Activated naive CD8-positive, alpha-beta T cell treated with anti-CD3 and anti-CD28 coated beads, Interleukin-2, amount 50 U/mL, for 16 hours (primary cell): ENCODE data around the gene MAD2L1BP.
"Not testable (repeated sequence)": the region's sequence is repeated elsewhere in the genome, so short reads cannot be mapped to it uniquely, and the experiment has no call there.

Experiments used
- DNase-seq: peaks from one replicate; pipeline ENCODE4 v3.0.0-alpha.2; 2020; ENCODE audit warnings: low read depth, low spot score

Gene MAD2L1BP, protein sequence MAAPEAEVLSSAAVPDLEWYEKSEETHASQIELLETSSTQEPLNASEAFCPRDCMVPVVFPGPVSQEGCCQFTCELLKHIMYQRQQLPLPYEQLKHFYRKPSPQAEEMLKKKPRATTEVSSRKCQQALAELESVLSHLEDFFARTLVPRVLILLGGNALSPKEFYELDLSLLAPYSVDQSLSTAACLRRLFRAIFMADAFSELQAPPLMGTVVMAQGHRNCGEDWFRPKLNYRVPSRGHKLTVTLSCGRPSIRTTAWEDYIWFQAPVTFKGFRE

DNA sequence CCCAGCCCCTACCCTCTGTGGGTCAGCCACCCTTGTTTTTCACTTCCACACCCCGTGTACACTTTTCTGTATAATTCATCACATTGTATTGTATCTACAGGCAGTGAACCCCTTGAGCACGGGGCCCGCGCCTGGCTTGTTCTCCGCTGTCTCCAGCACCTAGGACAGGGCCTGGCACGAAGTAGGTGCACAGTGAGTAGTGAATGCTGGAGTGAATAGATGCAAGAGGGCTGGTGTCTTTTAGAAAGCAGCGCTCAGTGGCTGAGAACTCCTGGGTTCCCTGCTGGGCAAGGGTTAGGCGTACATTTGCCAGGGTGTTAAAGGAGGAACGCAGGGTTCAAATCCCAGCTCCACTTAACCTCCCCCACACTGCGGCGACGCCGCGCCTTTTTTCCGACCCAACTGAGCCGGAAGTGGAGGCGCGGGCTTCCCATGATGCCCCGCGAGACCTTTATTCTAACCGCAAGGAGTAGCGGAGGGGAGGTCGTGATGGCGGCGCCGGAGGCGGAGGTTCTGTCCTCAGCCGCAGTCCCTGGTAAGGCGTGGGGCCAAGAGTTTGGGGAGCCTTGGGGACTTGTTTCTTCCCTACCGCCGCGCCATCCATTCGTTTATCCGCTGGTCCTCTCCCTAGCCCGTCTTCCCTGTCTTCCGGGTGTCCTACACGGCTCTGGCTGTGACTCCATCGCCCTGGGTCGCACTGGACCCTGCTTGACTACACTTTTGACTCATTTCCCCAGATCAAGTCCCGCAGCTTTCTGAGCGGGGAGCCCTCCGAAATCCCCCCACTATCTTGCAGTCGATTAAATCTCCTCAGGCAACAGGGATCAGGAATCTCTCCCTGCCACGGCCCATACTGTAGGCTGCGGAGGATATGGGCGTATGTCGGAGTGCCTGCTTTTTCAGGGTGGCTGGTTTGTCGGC lies at the start of gene MAD2L1BP:
MAD2L1BP (plus strand) TSS at position 454 of the 921 bp plus-strand sequence; CDS start at position 490, 36 bp downstream.
- peak; percentile 64 for DNase-seq

DNA sequence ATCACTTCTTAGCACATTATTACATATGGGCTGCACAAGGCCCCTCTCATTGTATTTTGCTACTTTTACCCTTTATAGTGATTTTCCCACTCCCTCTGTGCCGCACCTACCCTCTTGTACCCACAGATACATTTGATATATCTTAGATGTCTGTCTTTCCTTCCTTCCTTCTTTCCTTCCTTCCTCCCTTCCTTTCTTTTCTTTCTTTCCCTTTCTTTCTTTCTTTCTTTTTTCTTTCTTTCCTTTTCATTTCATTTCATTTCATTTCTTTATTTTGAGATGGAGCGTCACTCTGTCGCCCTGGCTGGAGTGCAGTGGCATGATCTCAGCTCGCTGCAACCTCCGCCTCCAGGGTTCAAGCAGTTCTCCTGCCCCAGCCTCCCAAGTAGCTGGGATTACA lies 47.4 kb upstream of the MAD2L1BP start:
- no peak for DNase-seq

DNA sequence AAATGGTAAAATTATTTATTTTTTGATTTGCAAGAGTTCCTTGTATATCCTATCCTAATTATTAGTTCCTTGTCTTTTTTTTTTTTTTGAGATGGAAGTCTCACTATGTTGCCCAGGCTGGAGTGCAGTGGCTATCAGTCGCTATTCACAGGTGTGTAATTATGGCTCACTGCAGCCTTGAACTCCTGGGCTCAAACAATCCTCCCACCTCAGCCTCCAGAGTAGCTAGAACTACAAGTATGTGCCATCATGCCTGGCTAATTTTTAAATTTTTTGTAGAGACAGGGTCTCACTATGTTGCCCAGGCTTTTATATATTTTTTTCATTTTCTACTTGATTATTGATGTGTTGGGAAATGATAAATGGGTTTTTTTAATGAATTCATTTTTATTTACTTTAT lies 46.1 kb upstream of the MAD2L1BP start:
- not testable (repeated sequence) for DNase-seq

DNA sequence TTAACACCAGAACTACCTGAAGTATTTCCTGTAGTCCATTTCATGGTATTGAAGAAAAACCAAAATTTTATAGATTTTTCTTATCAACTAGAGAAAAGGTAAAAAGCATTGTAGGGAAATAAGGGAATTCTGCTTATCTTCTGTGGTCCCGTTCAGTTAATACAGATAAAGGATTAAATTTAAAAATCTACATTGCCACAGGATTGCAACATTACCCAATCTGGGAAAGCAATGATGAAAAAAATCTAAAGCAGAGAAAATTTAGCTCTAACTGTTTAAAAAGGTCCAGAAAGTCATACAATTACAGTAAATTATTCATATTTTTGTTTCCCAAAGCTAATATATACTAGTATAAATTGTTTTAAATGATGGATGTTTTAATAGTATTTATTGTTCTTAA lies 41.7 kb upstream of the MAD2L1BP start:
- DNase-seq = no peak

DNA sequence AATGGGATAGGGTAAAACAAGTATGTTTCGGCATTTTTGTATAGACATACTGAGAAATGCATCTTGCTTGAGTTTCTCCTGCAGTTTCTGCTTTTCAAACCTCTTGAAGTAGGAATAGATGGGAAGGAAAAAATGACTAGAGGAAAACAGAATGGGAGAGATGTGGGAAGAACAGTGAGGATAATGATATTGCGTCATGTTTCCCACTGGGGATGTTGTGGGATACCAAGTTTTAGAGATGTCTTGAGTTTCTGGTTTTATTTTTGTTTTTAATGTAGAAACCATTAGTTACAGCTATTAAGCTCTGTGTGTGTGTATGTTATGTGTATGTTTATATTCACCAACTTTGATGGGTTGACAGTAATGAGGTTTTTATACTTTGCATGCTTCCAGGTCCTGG lies 35.0 kb upstream of the MAD2L1BP start:
- no peak for DNase-seq

DNA sequence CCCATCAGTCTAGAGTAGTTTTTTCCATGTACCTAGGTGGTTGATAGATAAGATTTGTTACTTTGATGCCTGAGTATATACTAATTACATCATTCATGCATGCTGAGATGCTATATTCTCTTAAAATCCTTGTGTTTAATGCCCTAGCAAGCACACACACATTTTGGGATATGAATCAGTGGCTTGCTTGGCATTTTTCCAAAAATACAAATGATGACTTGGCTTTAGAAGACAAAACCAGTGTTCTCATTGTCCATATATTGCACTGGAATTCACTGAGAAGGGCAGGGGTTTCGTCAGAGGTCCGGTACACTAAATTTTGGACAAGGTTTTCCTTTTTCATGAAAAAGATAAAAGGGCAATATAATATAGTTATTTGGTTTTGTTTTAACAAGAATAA lies 31.5 kb upstream of the MAD2L1BP start:
- no peak for DNase-seq

DNA sequence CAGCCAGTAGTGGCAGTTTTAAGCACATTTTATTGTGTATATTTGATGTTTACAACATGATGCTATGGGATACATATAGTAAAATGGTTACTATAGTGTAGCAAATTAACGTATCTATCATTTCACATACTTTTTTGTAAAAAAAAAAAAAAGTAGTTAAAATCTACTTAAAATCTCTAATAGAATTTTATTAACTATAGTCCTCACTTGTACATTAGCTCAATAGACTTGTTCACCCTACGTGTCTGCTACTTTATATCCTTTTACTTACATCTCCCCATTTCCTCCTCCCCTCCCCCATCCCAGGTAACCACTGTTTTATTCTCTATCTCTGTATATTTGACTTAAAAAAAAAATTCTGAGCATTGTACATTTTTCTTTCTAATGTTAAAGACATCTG lies 29.6 kb upstream of the MAD2L1BP start:
- DNase-seq = no peak

DNA sequence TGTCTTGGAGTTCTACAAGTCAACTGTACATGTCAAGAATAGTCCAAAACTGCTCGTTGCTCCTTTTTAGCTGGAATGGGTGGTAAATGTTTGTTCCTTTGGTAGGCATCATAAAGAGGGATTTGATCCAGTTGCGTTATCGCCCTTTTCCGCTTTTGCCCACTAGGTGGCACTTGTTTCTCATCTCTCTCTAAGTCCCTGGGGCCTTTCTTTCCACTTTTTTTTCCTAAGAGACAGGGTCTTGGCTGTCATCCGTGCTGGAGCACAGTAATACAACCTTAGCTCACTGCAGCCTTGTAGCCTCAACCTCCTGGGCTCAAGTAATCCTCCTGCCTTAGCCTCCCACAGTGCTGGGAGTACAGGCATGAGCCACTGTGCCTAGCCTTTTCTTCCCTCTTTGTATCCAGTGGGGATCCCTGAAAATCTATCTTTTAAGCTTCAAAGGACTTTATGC lies 27.3 kb upstream of the MAD2L1BP start:
- peak; percentile 29 for DNase-seq

DNA sequence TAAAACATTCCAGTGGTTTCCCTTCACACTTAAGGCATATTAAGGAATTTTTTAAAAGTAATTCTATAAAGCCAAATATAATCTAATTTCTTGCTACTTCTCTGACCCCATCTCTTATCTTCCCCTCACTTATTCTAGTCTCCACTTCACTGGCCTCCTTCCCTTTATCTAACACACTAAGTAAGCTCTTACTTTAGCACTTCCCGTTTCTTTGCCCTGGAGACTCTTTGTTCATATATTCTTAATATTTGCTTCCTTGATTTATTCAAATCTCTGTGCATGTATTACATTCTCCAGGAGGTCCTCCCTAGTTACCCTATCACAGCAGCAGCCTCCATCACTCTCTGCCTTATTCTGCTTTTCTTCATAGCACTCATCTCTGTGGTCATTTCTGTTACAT lies 26.8 kb upstream of the MAD2L1BP start:
- DNase-seq = no peak

DNA sequence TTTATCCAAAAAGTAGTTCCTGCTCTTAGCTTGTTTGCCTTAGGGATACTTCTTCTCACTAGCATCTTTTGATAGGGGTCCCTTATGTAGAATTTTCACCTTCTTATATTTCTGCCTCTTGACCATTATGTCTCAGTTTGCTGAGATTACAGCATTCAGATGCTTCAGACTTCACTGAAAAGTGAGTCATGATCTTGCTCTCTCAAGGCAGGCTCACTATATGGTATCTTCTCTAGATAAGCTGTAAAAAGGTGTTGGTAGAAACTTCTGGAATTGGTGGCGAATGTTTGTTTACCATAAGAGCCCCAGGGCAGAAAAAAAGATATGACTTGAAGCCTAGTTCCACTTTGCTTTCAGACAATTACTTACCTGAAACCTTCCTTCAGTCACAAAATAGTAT lies 26.2 kb upstream of the MAD2L1BP start:
- DNase-seq = no peak

DNA sequence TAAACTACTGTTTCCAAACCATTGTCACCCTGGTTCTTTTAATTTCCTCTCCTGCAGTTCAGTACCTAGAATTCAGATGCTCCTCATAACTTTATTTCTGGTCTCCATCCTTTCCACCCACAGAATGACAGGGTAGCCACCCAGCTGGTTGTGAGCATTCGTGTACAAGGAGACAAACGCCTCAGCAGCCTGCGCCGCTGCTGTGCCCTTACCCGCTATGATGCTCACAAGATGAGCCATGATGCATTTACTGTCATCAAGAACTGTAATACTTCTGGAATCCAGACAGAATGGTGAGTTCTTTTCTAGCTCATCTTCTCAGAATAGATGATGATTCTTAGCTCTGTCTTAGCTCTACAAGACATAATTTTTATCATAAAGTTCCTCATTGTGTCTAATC lies 25.2 kb upstream of the MAD2L1BP start:
- no peak for DNase-seq

DNA sequence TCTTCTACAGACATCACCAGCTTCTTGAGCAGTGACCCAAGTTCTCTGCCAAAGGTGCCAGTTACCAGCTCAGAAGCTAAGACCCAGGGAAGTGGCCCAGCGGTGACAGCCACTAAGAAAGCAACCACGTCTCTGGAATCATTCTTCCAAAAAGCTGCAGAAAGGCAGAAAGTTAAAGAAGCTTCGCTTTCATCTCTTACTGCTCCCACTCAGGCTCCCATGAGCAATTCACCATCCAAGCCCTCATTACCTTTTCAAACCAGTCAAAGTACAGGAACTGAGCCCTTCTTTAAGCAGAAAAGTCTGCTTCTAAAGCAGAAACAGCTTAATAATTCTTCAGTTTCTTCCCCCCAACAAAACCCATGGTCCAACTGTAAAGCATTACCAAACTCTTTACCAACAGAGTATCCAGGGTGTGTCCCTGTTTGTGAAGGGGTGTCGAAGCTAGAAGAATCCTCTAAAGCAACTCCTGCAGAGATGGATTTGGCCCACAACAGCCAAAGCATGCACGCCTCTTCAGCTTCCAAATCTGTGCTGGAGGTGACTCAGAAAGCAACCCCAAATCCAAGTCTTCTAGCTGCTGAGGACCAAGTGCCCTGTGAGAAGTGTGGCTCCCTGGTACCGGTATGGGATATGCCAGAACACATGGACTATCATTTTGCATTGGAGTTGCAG lies 21.8 kb upstream of the MAD2L1BP start:
- no peak for DNase-seq

DNA sequence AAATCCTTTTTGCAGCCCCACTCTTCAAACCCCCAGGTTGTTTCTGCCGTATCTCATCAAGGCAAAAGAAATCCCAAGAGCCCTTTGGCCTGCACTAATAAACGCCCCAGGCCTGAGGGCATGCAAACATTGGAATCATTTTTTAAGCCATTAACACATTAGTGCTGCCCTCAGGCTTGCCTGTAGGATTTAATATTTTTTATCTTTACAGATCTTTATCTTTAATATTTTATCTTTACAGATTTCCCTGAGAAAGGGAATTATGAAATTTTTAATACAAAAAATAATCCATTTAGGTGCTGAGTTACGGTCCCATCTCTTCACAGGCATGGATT lies 21.3 kb upstream of the MAD2L1BP start:
- DNase-seq = no peak

DNA sequence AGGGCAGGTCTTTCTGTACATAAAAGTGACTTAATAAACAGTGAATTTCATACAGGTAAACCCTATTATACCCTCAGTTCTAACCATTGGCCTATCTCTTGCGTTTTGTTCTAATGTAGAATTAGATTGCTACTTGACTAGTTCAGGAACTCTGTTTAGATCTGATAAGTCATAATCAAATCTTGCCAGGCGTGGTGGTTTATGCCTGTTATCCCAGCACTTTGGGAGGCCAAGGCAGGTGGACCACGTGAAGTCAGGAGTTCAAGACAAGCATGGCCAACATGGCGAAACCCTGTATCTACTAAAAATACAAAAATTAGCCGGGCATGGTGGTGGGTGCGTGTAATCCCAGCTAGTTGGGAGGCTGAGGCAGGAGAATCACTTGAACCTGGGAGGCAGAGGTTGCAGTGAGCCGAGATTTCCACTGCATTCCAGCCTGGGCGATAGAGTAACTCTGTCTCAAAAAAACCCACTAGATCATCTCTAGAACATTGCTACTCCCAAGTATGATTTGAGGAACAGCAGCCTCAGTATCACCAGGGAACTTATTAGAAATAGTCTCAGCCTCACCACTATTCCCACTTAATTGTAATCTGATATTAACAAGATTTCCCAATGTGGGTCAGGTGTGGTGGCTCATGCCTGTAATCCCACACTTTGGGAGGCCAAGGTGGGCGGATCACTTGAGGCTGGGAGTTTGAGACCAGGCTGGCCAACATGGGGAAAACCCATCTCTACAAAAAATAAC lies 18.7 kb upstream of the MAD2L1BP start:
- no peak for DNase-seq

DNA sequence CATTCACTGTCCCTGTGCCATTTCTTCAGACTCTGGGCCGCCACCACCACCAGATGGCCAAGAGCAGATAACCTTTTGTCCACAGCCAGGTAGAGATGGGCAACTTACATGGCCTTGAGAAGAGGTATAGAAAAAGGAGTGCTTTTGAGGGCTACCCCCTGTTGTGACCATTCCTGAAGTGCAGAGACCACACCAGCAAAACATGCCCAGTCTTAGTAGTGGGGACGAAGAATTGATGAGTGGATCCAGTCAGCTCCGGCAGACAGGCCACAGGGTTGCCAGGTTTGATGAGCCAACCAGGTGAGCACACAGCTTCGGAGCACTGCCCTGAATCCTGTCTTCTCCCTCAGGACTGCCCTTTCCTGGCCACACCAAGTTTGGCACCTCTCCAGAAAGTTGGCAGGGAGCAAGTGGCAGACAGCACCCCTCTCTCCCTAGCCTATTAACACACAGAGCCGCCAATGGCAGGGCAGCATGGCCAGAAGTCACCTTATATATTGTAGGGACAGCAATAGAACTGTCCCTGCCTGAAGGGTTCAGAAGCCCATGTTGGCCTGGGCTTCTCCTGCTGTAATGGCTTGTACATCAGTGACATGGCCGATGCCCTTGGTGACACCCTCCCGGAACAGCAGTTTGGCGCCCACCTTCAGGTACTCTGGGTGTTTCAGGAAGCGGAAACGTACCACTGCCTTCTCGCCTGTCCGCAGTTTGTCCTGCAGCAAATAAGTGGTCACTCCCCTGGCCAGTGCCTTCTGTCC lies 14.4 kb upstream of the MAD2L1BP start:
- no peak for DNase-seq

DNA sequence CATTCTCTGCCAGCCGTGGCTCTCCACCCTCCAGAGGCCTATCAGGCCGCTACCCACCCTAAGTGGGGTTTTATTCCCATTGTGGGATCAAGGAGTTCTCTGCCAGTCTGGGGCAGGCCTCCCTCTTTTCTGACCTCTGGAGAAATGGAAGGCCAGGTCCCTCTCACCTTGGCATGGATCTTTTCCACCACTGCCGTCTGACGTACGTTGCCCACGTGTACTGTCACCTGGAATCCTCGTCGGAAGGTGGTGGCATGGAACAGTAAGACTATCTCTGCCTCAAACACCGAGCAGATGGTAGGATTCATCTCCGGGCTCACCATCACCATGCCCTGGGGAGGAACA lies 13.8 kb upstream of the MAD2L1BP start:
- DNase-seq = no peak

DNA sequence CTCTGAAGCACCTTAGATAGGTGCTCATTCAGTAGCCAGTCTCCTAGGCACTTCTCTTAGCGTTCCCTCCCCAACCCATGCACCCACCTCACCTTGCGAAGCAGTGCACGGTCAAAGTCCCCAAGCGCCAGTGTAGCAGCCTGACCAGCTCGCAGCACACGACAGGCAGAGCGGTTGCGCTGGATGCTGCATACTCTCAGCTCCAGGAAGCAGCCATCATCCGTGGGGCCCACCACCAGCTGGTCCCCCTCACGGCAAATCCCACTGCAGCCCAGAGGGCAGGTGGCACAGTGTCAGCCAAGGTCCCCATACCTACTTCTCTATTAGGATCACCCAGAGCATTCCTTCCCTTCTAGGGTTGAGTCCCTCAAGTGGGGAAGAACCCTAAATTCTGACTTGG lies 13.1 kb upstream of the MAD2L1BP start:
- no peak for DNase-seq

DNA sequence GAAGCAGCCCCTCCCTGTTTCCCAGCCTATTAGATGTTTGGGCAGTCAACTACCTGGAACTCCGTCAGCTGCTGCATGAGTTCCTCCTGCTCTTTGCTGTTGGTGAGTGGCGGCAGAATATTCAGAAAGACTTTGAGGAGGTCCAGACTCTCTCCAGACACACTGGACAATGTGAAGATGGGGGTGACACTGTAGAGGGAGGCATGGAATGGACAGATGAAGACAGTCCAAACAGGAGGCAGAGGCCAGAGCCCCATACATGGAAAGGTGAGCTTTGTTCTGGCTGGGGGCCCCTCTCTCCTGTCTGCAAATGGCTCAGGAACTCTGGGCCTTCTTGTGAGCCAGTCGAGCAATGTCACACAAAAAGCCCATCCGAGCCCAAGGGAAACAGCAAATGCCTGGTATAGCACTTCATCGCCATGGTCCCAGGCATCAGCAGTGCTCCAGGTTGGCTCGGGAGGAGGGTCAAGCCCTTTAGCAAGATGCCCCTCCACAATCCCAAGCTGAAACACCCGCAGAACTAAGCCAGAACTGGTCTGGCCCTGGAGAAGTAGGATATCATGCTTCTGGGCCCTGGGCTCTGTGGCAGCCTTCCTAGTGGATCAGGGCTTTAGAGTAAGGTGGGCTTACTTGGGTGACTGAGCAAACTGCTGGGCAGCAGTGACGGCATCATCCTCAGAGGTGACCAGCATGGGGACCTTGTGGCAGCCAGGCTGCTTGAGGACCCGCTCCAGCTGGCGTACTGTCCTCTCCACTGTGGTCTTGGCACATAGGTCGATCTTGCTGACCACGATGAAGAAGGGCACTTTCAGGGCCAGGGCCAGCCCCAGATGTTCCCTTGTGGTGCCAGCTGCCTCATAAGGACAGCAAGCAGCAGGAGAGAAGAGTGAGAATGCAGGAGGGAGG lies 11.5 kb upstream of the MAD2L1BP start:
- no peak for DNase-seq

DNA sequence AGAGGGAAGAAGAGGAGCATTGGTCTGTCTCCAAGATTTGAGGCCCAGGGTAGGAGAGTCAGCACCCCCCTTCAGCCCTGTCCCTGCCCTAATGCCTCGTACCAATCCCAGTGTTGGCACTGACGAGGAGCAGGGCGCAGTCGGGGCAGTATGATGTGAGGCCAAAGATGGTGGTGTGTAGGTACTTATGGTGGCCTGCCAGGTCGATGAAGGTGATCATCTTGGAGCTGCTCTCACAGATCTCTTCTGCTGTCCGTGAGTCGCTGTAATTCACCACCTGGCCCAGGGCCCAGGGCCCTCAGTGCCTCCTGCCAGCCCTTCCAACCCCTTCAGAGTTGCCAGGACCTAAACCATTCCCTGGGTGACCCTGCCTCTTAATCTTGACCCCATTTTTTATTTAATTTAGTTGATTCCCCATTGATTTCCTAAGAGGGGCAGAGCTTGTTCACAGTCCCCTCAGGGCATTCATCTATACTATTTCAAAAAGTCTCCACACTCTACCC lies 10.8 kb upstream of the MAD2L1BP start:
- no peak for DNase-seq
